Endothelial cell (in vitro differentiated cells): ENCODE measurements around the gene FGF8. TPM values are rescaled to one million over a fixed set of nuclear protein-coding genes. Genes with fewer than 3 reads are reported as not detected.

Source experiments
- DNase-seq: peaks from one replicate; pipeline ENCODE4 v3.0.0; 2021; ENCODE audit warnings: low spot score
- H3K27ac Mint-ChIP-seq: one replicate; pipeline ENCODE4 v1.8.0; 2021; ENCODE audit warnings: mixed read lengths, inconsistent platforms; ENCODE audit not compliant: unreplicated experiment
- H3K27me3 Mint-ChIP-seq: one replicate; pipeline ENCODE4 v1.8.0; 2021; ENCODE audit warnings: mild to moderate bottlenecking, moderate library complexity, mixed read lengths, inconsistent platforms; ENCODE audit not compliant: unreplicated experiment
- H3K36me3 Mint-ChIP-seq: one replicate; pipeline ENCODE4 v1.8.0; 2021; ENCODE audit warnings: mild to moderate bottlenecking, low read depth, mixed read lengths, inconsistent platforms; ENCODE audit not compliant: unreplicated experiment
- H3K4me1 Mint-ChIP-seq: one replicate; pipeline ENCODE4 v1.8.0; 2021; ENCODE audit warnings: mild to moderate bottlenecking, mixed read lengths, inconsistent platforms; ENCODE audit not compliant: unreplicated experiment
- H3K4me3 Mint-ChIP-seq: one replicate; pipeline ENCODE4 v1.8.0; 2021; ENCODE audit warnings: mild to moderate bottlenecking, mixed read lengths, inconsistent platforms; ENCODE audit not compliant: unreplicated experiment
- H3K9me3 Mint-ChIP-seq: one replicate; pipeline ENCODE4 v1.8.0; 2021; ENCODE audit warnings: mixed read lengths, inconsistent platforms; ENCODE audit not compliant: unreplicated experiment
- CTCF ChIP-seq: fragments of 200-600 bp; sonication (generic); IDR thresholded peaks from one replicate; pipeline ENCODE4 v1.5.0; 2021; ENCODE audit warnings: antibody characterized with exemption; ENCODE audit not compliant: unreplicated experiment
- total RNA-seq: library from RNA; stranded (reverse); fragmentation: NEBNext Ultra II Directional; extraction: Animal tissue kit (Norgen Biotek cat#: 25700); gene quantifications from one replicate; pipeline ENCODE4 v1.2.1, GENCODE V29; 2021; ENCODE audit not compliant: unreplicated experiment

The FGF8 gene
- total RNA-seq, 1 donor from 2014 or later: 1.1 TPM

- TF ChIP-seq CTCF: peak; percentile 24
- H3K27me3 Mint-ChIP-seq: peaks cover 17% of the 10 kb centered on the region
- no peak overlapping the region for H3K27ac Mint-ChIP-seq
- H3K4me3 Mint-ChIP-seq: no peak overlapping the region
- peaks cover 48% of the 10 kb centered on the region for H3K4me1 Mint-ChIP-seq
- DNase-seq: no peak
- no peaks in the 10 kb centered on the region for H3K36me3 Mint-ChIP-seq
- no peaks in the 10 kb centered on the region for H3K9me3 Mint-ChIP-seq
These were observed 4.4 kb upstream of the FGF8 start for GRCh38 chr10:101780187-101780817.

DNA sequence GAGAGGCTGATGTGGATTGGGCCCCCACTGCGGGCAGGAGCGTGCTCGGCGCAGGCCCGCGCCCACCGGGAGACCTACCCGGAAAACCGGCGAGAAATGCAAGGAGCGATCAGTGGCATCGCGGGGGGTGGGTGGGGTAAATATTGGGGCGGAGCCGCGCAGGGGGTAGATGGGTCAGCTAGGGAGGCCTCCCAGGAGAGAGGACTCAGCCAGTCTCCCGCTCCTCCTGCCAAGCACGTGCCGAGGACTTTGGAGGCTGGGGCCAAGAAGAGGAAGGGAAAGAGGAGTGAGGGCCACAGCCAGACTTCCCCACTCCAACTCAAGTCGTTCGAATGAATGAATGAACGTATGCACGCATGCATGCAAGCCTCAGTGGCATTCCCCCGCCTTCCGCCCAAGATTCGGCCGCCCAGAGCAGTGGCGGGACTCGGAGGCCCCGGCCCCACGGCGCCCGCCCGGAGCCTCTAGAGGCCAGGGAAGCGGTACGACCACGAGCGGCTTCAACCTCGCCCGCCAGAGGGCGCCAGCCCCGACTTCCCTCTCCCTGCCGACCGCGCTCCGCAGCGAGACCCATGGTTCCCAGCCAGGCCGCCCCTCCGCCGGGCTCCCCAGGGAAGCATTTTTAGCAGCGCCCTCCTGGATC, 3.8 kb upstream of the FGF8 start:
- no peaks in the 10 kb centered on the region for H3K36me3 Mint-ChIP-seq
- H3K27ac Mint-ChIP-seq: no peak overlapping the region
- DNase-seq: peak; percentile 95
- no peak overlapping the region for H3K4me3 Mint-ChIP-seq
- TF ChIP-seq CTCF: peak; percentile 90
- peaks cover 17% of the 10 kb centered on the region for H3K27me3 Mint-ChIP-seq
- peaks cover 46% of the 10 kb centered on the region for H3K4me1 Mint-ChIP-seq
- no peaks in the 10 kb centered on the region for H3K9me3 Mint-ChIP-seq

DNA sequence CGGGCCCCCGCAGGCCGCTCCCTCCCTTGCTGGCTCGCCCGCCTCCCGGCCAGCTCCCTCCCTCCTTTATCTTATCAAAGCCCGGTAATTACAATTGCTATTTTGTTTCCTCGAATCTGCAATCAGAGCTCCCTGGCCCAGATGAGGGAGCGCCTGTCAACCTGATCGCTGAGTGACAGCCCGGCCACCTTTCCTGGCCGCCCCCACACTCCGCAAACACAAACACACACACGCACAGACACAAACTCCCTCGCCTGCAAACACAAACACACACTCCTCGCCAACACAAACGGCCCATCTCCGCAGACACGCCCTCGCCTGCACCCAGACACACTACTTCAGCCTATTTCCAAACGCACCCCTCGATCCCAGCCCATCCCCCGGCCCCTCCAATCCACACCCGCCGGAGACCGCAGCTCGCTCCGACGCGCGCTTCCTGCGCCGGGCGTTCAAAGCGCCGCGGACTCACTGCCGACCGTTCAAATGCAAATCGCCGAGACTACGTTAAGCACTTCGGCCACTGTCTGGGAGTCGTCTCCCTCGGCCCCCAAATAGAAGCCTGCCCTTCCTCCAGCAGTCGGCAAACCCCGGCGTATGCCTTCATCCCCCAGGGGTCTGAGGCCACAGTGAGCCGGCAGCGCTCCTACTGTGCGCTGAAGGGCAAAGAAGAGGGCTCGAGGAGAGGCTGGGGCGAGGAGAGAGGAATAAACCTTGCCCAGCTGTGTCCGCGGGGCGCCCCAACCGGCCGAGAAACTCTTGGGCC, 3.0 kb upstream of the FGF8 start:
- peak overlapping the region; percentile 92 for H3K4me3 Mint-ChIP-seq
- peak overlapping the region; percentile 48 for H3K27ac Mint-ChIP-seq
- DNase-seq: peak; percentile 62
- no peaks in the 10 kb centered on the region for H3K36me3 Mint-ChIP-seq
- no peaks in the 10 kb centered on the region for H3K9me3 Mint-ChIP-seq
- H3K4me1 Mint-ChIP-seq: peaks cover 42% of the 10 kb centered on the region
- TF ChIP-seq CTCF: no peak
- peaks cover 17% of the 10 kb centered on the region for H3K27me3 Mint-ChIP-seq

DNA sequence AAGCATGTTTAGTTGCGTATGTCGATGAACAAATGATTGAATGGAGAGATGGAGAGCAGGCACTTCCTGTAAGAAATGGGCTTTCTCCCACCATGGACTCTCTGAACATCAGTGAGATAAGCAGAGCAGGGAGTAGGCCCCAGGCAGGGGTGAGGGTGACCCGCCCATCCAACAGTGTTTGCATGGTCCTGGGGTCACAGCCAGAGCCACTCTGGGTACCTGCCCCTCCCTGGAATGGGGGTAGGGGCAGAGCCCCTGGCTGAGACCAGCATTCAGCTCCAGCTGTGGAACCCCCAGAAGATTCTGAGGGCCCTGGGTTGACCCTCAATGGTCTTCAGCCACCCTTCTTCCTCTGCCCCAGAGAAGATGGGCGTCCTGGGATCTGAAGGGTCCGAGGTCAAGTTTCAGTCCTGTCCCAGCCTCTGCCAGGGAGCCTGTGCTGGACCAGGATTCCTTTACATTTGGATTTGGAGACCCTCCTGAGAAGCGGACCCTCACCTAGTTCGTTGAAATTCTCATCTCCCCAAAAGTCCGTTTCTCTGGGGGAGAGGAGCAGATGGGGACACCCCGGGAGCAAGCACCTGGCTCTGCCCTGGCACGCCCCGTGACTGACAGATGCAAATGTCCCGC, 2.4 kb upstream of the FGF8 start:
- no peak for TF ChIP-seq CTCF
- peak overlapping the region; percentile 6 for H3K4me3 Mint-ChIP-seq
- H3K36me3 Mint-ChIP-seq: no peaks in the 10 kb centered on the region
- DNase-seq: no peak
- peaks cover 42% of the 10 kb centered on the region for H3K4me1 Mint-ChIP-seq
- peaks cover 21% of the 10 kb centered on the region for H3K27me3 Mint-ChIP-seq
- no peaks in the 10 kb centered on the region for H3K9me3 Mint-ChIP-seq
- H3K27ac Mint-ChIP-seq: no peak overlapping the region
